Peyer's patch (tissue), 4 donors: Measurements from ENCODE around the gene RPL23.

Experiments used
- POLR2A ChIP-seq, 2 donors: fragments of 450-650 bp; IDR thresholded peaks; one replicate each; pipeline ENCODE4 v1.5.1; 2017; ENCODE audit warnings: antibody characterized with exemption in 2 of 2, mild to moderate bottlenecking in 2 of 2, moderate library complexity in 2 of 2
- TF ChIP-seq, protein P1 (sequence below), 6 experiments: fragments of 450-650 bp in 4 of 6; fragments of 200-600 bp in 2 of 6; sonication (generic) in 1 of 6; IDR thresholded peaks; one replicate each; pipeline ENCODE4 v1.5.1; 2017 to 2019; ENCODE audit warnings: antibody characterized with exemption in 6 of 6, mild to moderate bottlenecking in 3 of 6, moderate library complexity in 1 of 6

- TF ChIP-seq, protein P1, sequence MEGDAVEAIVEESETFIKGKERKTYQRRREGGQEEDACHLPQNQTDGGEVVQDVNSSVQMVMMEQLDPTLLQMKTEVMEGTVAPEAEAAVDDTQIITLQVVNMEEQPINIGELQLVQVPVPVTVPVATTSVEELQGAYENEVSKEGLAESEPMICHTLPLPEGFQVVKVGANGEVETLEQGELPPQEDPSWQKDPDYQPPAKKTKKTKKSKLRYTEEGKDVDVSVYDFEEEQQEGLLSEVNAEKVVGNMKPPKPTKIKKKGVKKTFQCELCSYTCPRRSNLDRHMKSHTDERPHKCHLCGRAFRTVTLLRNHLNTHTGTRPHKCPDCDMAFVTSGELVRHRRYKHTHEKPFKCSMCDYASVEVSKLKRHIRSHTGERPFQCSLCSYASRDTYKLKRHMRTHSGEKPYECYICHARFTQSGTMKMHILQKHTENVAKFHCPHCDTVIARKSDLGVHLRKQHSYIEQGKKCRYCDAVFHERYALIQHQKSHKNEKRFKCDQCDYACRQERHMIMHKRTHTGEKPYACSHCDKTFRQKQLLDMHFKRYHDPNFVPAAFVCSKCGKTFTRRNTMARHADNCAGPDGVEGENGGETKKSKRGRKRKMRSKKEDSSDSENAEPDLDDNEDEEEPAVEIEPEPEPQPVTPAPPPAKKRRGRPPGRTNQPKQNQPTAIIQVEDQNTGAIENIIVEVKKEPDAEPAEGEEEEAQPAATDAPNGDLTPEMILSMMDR (IDR thresholded peaks at IDR 0.05), result no peak
- no peak for TF ChIP-seq POLR2A (IDR thresholded peaks at IDR 0.05)
Observed at GRCh38 chr17:38897671-38898290, 44.3 kb upstream of the RPL23 start.
